Sigmoid colon (tissue), 4 donors: Measurements from ENCODE around the gene ARHGAP15.

Experiments used
- CTCF ChIP-seq, 4 experiments: fragments of 450-650 bp in 3 of 4; fragments of 200-600 bp in 1 of 4; IDR thresholded peaks; one replicate each; pipeline ENCODE4 v1.5.1; 2016 to 2019; ENCODE audit warnings: antibody characterized with exemption in 4 of 4, mild to moderate bottlenecking in 3 of 4, moderate library complexity in 2 of 4
- POLR2A ChIP-seq, 2 donors: fragments of 450-650 bp; IDR thresholded peaks; one replicate each; pipeline ENCODE4 v1.6.1; 2016; ENCODE audit warnings: antibody characterized with exemption in 2 of 2, mild to moderate bottlenecking in 2 of 2, moderate library complexity in 2 of 2
- POLR2AphosphoS5 ChIP-seq, 4 donors: sonication (generic); formaldehyde crosslinking; IDR thresholded peaks; one replicate each; pipeline ENCODE4 v1.6.1; 2017; ENCODE audit warnings: antibody characterized with exemption in 4 of 4

DNA sequence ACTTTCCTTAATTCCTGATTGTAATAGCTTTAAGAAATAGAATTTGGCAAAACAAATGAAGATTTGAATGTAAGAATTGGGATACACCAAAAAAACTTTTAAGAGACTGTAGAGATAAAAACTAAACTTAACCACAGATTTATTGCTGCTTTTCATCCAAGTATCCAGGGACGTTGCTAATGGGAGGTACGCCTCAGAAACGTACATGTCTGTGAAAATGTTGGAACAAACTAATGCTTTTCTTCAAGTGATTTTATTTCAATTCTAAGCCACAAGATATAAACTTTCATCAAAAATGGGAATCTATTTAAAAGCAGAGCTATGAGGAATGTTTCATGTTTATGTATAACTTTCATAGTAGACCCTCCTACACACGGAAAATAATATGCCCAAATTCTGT lies 66.3 kb downstream of the ARHGAP15 start:
- no peak for TF ChIP-seq POLR2A (IDR thresholded peaks at IDR 0.05)
- no peak for TF ChIP-seq CTCF (IDR thresholded peaks at IDR 0.05)
- no peak for TF ChIP-seq POLR2AphosphoS5 (IDR thresholded peaks at IDR 0.05)
